ENCODE results near the gene BBS9.

DNA sequence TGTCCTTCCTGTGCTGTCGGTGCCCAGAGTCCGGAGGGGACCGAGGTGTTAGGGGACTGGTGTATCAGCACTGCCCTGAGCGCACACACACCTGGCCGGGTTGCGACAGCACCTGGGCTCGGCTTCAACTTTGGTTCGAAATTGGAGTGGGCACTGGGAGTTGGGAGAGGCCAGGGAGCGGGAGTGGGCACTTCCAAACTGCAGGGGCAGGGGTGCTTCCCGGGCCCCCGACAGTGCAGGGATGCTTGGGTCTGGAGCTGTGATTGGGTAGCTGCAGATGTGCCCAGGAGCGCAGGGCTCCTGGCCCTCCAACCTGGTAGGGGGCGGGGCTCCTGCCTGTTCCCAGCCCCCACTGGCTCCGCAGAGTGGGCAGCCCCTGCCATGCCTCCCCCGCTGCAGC, 7.7 kb downstream of the BBS9 start:
- TF ChIP-seq CTCF (IDR thresholded peaks at IDR 0.05): no peak
- no peak for TF ChIP-seq POLR2A (IDR thresholded peaks at IDR 0.05)

Measured in heart left ventricle (tissue), 13 donors.